Esophagus squamous epithelium (tissue), 5 donors: ENCODE data around the gene EFCAB6. TPM values are rescaled to one million over a fixed set of nuclear protein-coding genes. Genes with fewer than 3 reads are reported as not detected.

Experiments
- DNase-seq: peaks from one replicate; lab custom pipeline; 2025; lab: John Stamatoyannopoulos, UW
- H3K27ac ChIP-seq, 4 donors: fragments of 200-600 bp; sonication (generic); one replicate each; pipeline ENCODE4 v1.5.1; 2016 to 2019; ENCODE audit warnings: mild to moderate bottlenecking in 1 of 4
- H3K27me3 ChIP-seq, 4 donors: fragments of 200-600 bp; sonication (generic); 1 replicate in 3 of 4; 2 replicates in 1 of 4; pipeline versions ENCODE4 v1.5.1 to v1.6.0; 2017 to 2021; ENCODE audit warnings: antibody characterized with exemption in 1 of 4
- H3K36me3 ChIP-seq, 3 donors: fragments of 200-600 bp; sonication (generic); one replicate each; pipeline ENCODE4 v1.5.1; 2016 to 2019
- H3K4me1 ChIP-seq, 3 donors: fragments of 200-600 bp; sonication (generic); one replicate each; pipeline ENCODE4 v1.5.1; 2017 to 2019
- H3K4me3 ChIP-seq, 4 donors: fragments of 200-600 bp; sonication (generic); 1 replicate in 3 of 4; 2 replicates in 1 of 4; pipeline ENCODE4 v1.5.1; 2016 to 2019; ENCODE audit warnings: mild to moderate bottlenecking in 2 of 4, moderate library complexity in 1 of 4
- H3K9me3 ChIP-seq, 3 donors: fragments of 200-600 bp; sonication (generic); one replicate each; pipeline ENCODE4 v1.5.1; 2016 to 2019
- CTCF ChIP-seq, 6 experiments: fragments of 450-650 bp in 4 of 6; fragments of 200-600 bp in 2 of 6; sonication (generic) in 2 of 6; IDR thresholded peaks; one replicate each; pipeline ENCODE4 v1.5.1; 2016 to 2019; ENCODE audit warnings: antibody characterized with exemption in 6 of 6, mild to moderate bottlenecking in 4 of 6, moderate library complexity in 4 of 6
- POLR2A ChIP-seq, 4 donors: fragments of 450-650 bp; IDR thresholded peaks; one replicate each; pipeline ENCODE4 v1.6.1; 2017; ENCODE audit warnings: antibody characterized with exemption in 4 of 4, mild to moderate bottlenecking in 4 of 4, moderate library complexity in 3 of 4
- WGBS, 2 donors: methylation state at CpG; one replicate each; pipeline ENCODE4 v1.1.5; 2018; 5-methylcytosine and 5-hydroxymethylcytosine counted together
- intact Hi-C: fragments of 100-400 bp; cut with DNase I; formaldehyde crosslinking; loops from one replicate; pipeline ENCODE4 v1.15.0; 2022
- total RNA-seq, 4 donors: library from RNA; depleted of rRNA; stranded (reverse); fragments of >200 nt; gene quantifications; one replicate each; pipeline ENCODE4 v1.1.0, GENCODE V29; 2016
- donor health status: DM: yes; HTN: yes; CAD: no.

The EFCAB6 gene
- total RNA-seq, 4 donors from 2014 or later: 0.22 to 1.5 (median 0.90) TPM

- intact Hi-C loops: no loop called here
- no peak for DNase-seq
- Histone ChIP-seq H3K27ac (no peak overlapping the region), H3K4me1 (no peaks in the 10 kb centered on the region), H3K9me3 (no peaks in the 10 kb centered on the region), H3K27me3 (peaks cover 0 to 96% (median 0%) of the 10 kb centered on the region in 4 donors), H3K36me3 (no peaks in the 10 kb centered on the region), H3K4me3 (no peak overlapping the region)
- 56% methylated on average over 11 to 12 of the region's 13 CpGs for WGBS, 2 donors
- TF ChIP-seq CTCF (IDR thresholded peaks at IDR 0.05) (no peak), POLR2A (IDR thresholded peaks at IDR 0.05) (no peak)
These were observed 39.2 kb upstream of the EFCAB6 start for GRCh38 chr22:43851058-43851978.

GRCh38 chr22:43850529-43850928 lies 38.4 kb upstream of the EFCAB6 start:
- intact Hi-C loops: no loop called here

GRCh38 chr22:43849731-43850130 lies 37.6 kb upstream of the EFCAB6 start:
- Histone ChIP-seq H3K27ac (no peak overlapping the region), H3K4me1 (no peaks in the 10 kb centered on the region), H3K9me3 (no peaks in the 10 kb centered on the region), H3K27me3 (peaks cover 0 to 93% (median 0%) of the 10 kb centered on the region in 4 donors), H3K4me3 (no peak overlapping the region), H3K36me3 (no peaks in the 10 kb centered on the region)
- no peak for DNase-seq
- WGBS, 2 donors: 65 to 71% methylated on average over 4 to 6 of the region's 13 CpGs
- intact Hi-C loops: no loop called here
- TF ChIP-seq POLR2A (IDR thresholded peaks at IDR 0.05) (no peak), CTCF (IDR thresholded peaks at IDR 0.05) (no peak)

More at GRCh38 chr22:43850529-43850928, 38.4 kb upstream of the EFCAB6 start:
- no peaks in the 10 kb centered on the region for H3K9me3 ChIP-seq
- H3K36me3 ChIP-seq: no peaks in the 10 kb centered on the region
- H3K27me3 ChIP-seq: peaks cover 0 to 96% (median 0%) of the 10 kb centered on the region in 4 donors
- DNase-seq: no peak
- H3K4me1 ChIP-seq: no peaks in the 10 kb centered on the region
- 37 to 41% methylated on average over 11 of the region's 12 CpGs for WGBS, 2 donors
- no peak overlapping the region for H3K27ac ChIP-seq
- no peak overlapping the region for H3K4me3 ChIP-seq
- TF ChIP-seq POLR2A (IDR thresholded peaks at IDR 0.05) (no peak), CTCF (IDR thresholded peaks at IDR 0.05) (no peak)

GRCh38 chr22:43848366-43849171 lies 36.5 kb upstream of the EFCAB6 start:
- no peak for DNase-seq

More at GRCh38 chr22:43848366-43849171, 36.5 kb upstream of the EFCAB6 start:
- no peaks in the 10 kb centered on the region for H3K9me3 ChIP-seq
- H3K4me1 ChIP-seq: no peaks in the 10 kb centered on the region
- intact Hi-C loops: no loop called here
- H3K27ac ChIP-seq: no peak overlapping the region
- no peaks in the 10 kb centered on the region for H3K36me3 ChIP-seq
- H3K4me3 ChIP-seq: no peak overlapping the region
- 53 to 69% methylated on average over 6 to 9 of the region's 16 CpGs for WGBS, 2 donors
- peaks cover 0 to 83% (median 0%) of the 10 kb centered on the region in 4 donors for H3K27me3 ChIP-seq
- TF ChIP-seq CTCF (IDR thresholded peaks at IDR 0.05): peak in 2 of 6 experiments; percentile 9 to 23
- no peak for TF ChIP-seq POLR2A (IDR thresholded peaks at IDR 0.05)
